Activated CD4-positive, alpha-beta T cell treated with anti-CD3 and anti-CD28 coated beads, Interleukin-2, amount 50 U/mL, for 4 hours (primary cell): ENCODE data around the gene C19orf67.
"Not testable (repeated sequence)": the region's sequence is repeated elsewhere in the genome, so short reads cannot be mapped to it uniquely, and the experiment has no call there.

Experiments
- DNase-seq, 2 experiments: peaks; one replicate each; pipeline ENCODE4 v3.0.0-alpha.2; 2020

Gene C19orf67

DNA sequence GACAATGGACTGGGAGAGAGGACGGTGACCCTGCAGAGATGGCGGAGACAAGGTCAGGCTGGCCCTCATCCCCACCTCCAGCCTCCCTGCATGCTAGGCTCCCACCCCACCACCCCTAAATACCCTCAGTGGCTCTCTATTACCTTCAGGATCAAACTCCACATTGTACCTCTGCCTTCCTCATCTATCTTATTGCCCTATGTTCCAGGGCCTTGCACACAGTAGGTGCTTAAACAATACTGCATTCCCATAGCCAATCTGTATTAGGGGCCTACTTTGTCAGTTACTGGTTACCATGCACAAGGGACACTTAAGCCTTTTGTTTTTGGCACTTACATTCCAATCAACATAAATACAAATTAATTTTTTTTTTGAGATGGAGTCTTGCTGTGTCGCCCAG is 30.2 kb downstream of the C19orf67 start:
- no peak for DNase-seq

DNA sequence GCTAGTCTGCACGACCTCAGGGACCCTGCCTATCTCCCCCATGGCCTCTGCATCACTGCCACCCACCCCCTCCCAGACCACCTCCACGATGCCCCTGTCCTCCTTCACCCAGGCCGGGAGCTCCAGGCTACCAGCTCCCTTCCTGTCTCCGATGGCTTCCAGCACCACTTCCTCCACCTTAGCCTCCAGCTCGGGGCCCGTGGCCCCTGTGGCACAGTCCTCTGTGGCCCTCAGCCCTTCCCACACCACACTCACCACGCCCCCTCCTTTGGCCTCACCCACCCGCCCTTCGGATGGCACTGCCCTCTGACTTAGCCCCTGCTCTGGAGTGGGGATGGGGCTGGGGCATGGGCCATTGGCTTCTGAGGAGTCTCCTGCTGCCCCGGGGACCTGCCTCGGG is 30.9 kb downstream of the C19orf67 start:
- DNase-seq = no peak

DNA sequence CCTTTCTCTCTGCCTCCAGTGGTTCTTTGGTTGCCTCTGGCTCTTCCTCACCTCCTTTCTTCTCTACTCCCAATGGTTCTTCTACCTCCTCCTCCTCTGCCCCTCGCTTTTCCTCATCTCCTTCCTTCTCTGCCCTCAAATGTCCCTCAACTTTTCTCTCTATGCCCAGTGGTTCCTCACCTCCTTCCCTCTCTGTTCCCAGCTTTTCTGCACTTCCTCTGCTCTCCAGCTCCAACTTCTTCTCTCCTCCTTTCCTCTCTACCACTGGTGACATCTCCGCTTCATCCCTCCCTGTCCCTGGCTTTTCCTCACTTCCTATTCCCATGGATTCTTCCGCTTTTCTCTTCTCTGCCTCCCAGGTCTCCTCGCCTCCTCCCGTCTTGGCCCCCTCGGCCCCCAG is 31.5 kb downstream of the C19orf67 start:
- DNase-seq = no peak

DNA sequence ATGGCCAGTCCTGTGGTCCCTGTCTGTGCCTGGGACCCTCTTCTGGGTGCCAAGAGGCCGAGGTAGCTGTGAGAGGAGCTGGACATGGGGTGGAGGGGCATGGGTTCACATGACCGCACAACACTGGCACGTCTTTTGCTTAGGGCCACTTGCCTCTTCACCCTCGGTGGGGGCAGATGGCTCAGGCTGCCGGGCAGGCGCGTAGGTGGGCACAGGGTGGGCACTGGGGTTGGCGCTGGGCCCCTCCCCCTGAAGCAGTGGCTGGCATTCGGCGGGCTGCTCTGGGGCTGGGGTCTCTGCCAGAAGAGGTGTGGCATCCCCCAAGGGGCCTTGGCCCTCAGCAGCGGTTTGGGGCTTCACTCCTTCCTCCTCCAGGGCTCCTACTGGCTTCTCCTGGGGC is 32.1 kb downstream of the C19orf67 start:
- no peak for DNase-seq

DNA sequence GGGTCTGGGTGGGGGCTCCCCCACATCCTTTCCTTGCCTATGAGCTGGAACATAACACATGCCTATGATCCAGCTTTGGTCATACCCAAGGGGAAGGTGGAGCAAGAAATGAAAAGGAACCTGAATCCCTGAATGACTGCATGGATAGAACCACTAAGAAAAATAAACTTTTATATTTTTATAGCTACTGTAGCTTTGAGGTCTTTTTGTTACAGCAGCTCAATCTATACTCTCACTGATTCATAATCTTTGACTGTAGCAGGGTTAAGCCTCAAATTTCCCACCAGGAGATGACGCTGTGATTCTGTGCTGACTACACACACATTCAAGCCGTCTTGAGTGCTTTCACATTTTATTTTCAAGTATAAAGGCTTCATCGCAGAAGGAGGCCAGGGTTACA is 32.6 kb downstream of the C19orf67 start:
- no peak for DNase-seq

DNA sequence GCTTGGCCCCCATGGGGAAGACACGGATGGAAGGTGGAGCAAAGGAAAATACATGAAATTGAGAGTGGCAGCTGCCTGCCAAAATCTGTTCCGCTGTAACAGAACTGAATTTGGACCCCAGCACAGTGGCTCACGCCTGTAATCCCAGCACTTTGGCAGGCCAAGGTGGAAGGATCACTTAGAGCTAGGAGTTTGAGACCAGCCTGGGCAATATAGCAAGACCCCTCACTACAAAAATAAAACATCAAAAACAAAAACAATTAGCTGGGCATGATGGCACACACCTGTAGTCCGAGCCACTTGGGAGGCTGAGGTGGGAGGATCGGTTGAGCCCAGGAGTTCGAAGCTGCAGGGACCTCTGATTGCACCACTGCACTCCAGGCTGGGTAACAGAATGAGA is 33.1 kb downstream of the C19orf67 start:
- no peak for DNase-seq

DNA sequence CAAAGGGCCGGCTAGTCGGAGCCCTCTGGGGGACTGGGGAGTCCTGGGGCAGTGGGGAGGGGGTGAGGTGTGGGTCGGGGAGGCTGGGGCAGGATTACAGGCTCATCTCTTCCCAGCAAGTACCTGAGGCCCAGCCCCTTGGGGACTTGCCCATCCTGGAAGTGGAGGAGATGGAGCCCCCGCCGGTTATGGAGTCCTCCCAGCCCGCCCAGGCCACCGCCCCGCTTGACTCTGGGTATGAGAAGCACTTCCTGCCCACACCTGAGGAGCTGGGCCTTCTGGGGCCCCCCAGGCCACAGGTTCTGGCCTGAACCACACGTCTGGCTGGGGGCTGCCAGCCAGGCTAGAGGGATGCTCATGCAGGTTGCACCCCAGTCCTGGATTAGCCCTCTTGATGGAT is 33.6 kb downstream of the C19orf67 start:
- DNase-seq = no peak

DNA sequence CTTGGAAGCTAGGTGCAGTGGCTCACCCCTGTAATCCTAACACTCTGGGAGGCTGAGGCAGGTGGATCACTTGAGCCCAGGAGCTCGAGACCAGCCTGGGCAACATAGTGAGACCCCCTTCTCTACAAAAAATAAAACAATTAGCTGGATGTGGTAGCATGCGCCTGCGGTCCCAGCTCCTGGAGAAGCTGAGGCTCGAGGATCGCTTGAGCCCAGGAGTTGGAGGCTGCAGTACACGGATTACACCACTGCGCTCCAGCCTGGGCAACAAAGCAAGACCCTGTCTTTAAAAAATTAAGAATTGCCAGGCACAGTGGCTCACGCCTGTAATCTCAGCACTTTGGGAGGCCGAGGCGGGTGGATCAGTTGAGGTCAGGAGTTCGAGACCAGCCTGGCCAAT is 34.6 kb downstream of the C19orf67 start:
- DNase-seq = not testable (repeated sequence)

DNA sequence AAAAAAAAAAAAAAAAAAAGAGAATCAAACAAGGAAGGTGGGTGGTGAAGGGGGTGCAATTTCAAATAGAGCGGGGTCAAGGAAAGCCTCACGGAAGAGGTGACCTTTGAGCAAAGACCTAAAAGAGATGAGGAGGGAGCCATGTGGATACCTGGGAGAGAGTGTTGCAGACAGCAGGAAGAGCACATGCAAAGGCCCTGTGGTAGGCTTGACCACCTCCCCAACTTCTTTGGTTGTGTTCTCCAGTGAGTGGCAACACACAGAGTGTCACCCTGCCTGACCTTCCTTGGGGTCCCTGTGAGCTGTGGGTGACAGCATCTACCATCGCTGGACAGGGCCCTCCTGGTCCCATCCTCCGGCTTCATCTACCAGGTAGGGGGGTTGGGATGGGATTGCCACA is 35.1 kb downstream of the C19orf67 start:
- DNase-seq = no peak

DNA sequence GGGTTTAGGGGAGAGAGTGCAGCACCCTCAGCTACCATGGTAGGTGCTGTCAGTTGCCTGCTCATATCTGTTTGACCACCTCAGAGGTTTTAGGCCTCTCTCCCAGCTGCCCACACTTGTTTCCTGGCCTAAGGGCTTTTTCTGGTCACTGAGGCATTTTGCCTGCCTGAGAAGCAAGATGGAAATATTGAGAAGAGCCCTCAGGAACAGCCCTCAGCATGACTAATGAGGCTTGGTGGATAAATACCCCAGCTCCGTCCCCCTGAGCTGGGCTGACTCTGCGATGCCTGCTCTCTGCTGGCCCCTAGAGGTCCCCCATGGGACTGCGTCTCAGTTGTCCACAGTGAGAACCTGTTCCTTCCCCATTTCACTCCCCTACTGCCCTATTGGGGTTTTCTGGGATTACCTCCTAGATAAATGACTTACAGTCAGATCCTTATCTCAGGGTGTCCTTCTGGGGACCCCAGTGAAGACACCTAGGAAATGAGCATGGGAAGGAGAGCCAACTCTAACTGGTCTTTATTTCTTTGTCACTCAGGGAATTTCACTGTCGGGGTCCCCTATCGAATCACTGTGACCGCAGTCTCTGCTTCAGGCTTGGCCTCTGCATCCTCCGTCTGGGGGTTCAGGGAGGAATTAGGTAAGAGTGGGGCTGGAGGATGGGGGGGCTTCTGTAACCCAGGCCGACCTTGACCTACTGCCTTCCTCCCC is 37.0 kb downstream of the C19orf67 start:
- peak; percentile 77 to 80 for DNase-seq

DNA sequence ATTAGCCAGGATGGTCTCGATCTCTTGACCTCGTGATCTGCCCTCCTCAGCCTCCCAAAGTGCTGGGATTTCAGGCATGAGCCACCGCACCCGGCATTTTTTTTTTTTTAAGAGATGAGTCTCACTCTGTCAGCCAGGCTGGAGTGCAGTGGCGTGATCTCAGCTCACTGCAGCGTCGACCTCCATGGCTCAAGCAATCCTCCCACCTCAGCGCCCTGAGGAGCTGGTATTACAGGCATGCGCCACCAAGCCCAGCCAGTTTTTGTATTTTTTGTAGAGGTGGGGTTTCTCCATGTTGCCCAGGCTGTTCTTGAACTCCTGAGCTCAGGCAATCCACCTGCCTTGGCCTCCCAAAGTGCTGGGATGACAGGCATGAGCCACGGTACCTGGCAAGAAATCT is 37.7 kb downstream of the C19orf67 start:
- DNase-seq = not testable (repeated sequence)

DNA sequence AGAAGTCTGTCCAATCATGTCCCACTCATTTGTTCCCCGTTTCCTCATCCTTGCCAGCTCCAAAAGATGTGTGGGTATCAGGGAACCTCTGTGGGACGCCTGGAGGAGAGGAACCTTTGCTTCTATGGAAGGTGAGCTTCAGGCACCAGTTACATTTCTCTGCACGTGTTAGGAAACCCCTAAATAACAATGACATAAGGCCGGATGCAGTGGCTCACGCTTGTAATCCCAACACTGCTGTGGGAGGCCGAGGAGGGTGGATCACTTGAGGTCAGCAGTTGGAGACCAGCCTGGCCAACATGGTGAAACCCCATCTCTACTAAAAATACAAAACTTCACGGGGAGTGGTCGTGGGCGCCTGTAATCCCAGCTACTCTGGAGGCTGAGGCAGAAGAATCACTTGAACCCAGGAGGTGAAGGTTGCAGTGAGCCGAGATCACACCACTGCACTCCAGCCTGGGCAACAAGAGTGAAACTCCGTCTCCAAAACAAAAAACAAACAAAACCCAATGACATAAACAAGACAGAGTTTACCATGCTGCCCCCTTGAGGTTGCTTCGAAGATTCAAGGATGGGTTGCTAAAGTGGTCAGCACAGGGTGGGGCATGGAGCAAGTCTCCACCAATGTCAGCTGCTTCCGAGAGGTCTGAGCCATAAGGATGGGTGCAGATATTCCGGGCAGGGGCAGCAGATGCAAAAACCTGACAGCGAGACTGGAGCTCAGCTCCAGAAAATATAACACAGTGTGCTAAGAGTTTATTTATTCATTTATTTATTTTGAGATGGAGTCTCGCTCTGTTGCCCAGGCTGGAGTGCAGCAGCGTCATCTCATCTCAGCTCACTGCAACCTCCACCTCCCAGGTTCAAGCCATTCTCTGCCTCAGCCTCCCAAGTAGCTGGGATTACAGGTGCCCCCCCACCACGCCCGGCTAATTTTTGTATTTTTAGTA is 42.6 kb downstream of the C19orf67 start:
- peak in 1 of 2 experiments; percentile 19 for DNase-seq

DNA sequence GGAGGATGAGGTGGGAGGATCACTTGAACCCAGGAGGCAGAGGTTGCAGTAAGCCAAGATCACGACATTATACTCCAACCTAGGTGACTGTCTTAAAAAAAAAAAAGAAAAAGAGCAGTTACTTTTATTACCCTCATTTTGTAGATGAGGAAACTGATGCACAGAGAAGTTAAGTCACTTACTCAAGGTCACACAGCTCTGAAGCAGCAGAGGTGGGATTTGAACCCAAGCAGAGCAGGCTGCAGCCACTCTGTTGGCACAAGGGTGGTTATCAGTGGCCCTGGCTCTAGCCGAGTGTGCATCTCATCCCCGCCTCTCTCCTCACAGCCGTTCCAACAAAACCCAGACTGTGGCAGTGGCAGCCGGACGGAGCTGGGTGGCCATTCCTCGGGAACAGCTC is 46.4 kb downstream of the C19orf67 start:
- no peak for DNase-seq

DNA sequence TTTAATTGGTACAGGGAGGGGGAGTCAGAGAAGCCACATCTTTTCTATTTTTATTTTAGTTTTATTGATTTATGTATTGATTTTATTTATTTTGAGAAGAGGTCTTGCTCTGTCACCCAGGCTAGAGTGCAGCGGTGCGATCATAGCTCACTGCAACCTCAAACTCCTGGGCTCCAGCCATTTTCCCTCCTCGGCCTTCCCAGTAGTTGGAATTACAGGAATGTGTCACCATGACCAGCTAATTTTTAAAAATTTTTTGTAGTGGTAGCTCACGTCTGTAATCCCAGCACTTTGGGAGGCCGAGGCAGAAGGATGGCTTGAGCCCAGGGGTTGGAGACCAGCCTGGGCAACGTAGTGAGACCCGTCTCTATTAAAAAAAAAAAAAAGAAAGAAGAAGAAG is 49.9 kb downstream of the C19orf67 start:
- DNase-seq = no peak

DNA sequence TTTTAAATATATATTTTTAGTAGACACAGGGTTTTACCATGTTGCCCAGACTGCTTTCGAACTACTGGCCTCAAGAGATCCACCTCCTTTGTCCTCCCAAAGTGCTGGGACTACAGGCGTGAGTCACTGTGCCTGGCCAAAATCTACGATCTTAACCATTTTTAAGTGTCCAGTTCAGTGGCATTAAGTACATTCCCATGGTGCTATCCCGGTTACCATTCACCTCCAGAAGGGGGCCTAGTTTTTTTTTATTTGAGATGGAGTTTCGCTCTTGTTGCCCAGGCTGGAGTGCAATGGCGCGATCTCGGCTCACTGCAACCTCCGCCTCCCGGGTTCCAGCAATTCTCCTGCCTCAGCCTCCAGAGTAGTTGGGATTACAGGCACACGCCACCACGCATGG is 50.4 kb downstream of the C19orf67 start:
- not testable (repeated sequence) for DNase-seq

DNA sequence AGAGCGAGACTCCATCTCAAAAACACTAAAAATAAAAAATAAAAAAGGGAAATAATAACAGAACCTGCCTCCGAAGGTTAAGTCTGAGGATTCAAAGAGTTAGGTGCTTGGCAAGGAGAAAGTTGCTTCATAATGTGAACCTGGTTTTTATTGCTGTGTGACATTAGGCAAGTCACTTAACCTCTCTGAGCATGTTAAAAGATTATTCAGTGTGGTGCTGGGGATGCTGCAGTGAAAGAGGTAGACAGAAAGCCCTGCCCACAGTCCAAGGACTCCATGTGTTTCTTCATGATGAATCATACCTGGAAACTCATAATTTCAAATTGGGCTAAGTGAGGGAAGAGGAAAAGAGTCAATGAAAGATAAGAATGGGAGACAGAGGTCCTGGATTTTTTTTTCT is 51.6 kb downstream of the C19orf67 start:
- DNase-seq = no peak

DNA sequence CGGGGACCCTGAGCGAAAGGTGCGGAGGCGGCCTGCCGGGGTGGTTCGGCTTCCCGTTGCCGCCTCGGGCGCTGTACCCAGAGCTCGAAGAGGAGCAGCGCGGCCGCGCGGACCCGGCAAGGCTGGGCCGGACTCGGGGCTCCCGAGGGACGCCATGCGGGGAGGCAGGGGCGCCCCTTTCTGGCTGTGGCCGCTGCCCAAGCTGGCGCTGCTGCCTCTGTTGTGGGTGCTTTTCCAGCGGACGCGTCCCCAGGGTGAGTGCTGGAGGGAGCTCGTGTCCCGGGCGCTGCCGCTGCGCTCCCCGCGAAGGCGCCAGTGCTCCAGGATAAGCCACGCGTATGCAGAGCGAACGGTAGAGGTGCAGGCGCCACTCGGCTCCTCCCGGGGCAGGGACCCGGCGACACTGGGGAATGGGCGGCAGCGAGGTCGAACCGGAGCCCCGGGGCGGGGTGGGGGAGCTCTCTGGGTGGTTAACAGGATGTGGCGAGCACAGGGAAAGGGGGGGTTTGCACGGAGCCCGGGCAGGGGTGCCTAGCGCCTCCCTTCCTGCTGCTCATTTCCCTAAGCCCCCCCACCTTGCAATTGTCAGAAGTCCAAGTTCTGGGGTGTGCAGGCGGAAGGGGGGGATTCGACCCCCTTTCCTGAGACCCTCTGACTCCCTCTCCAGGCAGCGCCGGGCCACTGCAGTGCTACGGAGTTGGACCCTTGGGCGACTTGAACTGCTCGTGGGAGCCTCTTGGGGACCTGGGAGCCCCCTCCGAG is 53.7 kb downstream of the C19orf67 start, which contains the start of gene IL27RA:
TSS of gene IL27RA (plus strand) at position 44 of the 762 bp plus-strand sequence. CDS start at position 155, 111 bp downstream.
- peak; percentile 60 to 66 for DNase-seq
